Measurements from ENCODE around the gene RFX2. TPM values are rescaled to one million over a fixed set of nuclear protein-coding genes. Genes with fewer than 3 reads are reported as not detected.
A peak's percentile ranks its signal among the peaks of the same experiment; 100 is the strongest.

Gene RFX2
- total RNA-seq, 2 donors from 2014 or later, result 21.7 to 30.3 TPM

- Histone ChIP-seq H3K36me3 (no peaks in the 10 kb centered on the region), H3K4me1 (ENCODE audit: control insufficient read depth in 1 of 2, low read depth in 2 of 2) (peaks cover 0 to 3% of the 10 kb centered on the region in 2 donors), H3K27me3 (replicated peaks; ENCODE audit: insufficient read depth) (no peaks in the 10 kb centered on the region), H3K27ac (no peak overlapping the region), H3K9me3 (no peaks in the 10 kb centered on the region), H3K4me3 (peak overlapping the region; percentile 4)
- TF ChIP-seq CTCF (IDR thresholded peaks at IDR 0.05), result peak; percentile 94
- ATAC-seq (ENCODE audit: insufficient number of reproducible peaks, low FRiP score, low read depth) (no peak), DNase-seq (ENCODE audit: low spot score) (no peak)
Measured at GRCh38 chr19:6048793-6049405, 61.4 kb downstream of the RFX2 start.

- Histone ChIP-seq H3K27ac (no peak overlapping the region), H3K4me3 (peak overlapping the region; percentile 4), H3K4me1 (ENCODE audit: control insufficient read depth in 1 of 2, low read depth in 2 of 2) (peaks cover 0 to 3% of the 10 kb centered on the region in 2 donors), H3K9me3 (no peaks in the 10 kb centered on the region), H3K27me3 (replicated peaks; ENCODE audit: insufficient read depth) (no peaks in the 10 kb centered on the region), H3K36me3 (peaks cover 2% of the 10 kb centered on the region)
- DNase-seq (ENCODE audit: low spot score) (no peak), ATAC-seq (ENCODE audit: insufficient number of reproducible peaks, low FRiP score, low read depth) (no peak)
- TF ChIP-seq CTCF (IDR thresholded peaks at IDR 0.05), result no peak
Measured at GRCh38 chr19:6048348-6048747, 62.0 kb downstream of the RFX2 start.

GRCh38 chr19:6047741-6048251 is 62.5 kb downstream of the RFX2 start:
- H3K9me3 ChIP-seq, result no peaks in the 10 kb centered on the region
- DNase-seq (ENCODE audit: low spot score) (no peak), ATAC-seq (ENCODE audit: insufficient number of reproducible peaks, low FRiP score, low read depth) (no peak)
- H3K4me1 ChIP-seq (ENCODE audit: control insufficient read depth in 1 of 2, low read depth in 2 of 2), result peaks cover 0 to 3% of the 10 kb centered on the region in 2 donors
- H3K36me3 ChIP-seq, result peaks cover 5% of the 10 kb centered on the region
- peak; percentile 63 for TF ChIP-seq CTCF (IDR thresholded peaks at IDR 0.05)
- no peak overlapping the region for H3K4me3 ChIP-seq
- H3K27me3 ChIP-seq (replicated peaks; ENCODE audit: insufficient read depth), result no peaks in the 10 kb centered on the region
- no peak overlapping the region for H3K27ac ChIP-seq

- peaks cover 0 to 3% of the 10 kb centered on the region in 2 donors for H3K4me1 ChIP-seq (ENCODE audit: control insufficient read depth in 1 of 2, low read depth in 2 of 2)
- H3K27ac ChIP-seq, result no peak overlapping the region
- peaks cover 5% of the 10 kb centered on the region for H3K36me3 ChIP-seq
- H3K4me3 ChIP-seq, result no peak overlapping the region
- no peaks in the 10 kb centered on the region for H3K27me3 ChIP-seq (replicated peaks; ENCODE audit: insufficient read depth)
- no peaks in the 10 kb centered on the region for H3K9me3 ChIP-seq
- DNase-seq (ENCODE audit: low spot score), result no peak
- TF ChIP-seq CTCF (IDR thresholded peaks at IDR 0.05), result no peak
- no peak for ATAC-seq (ENCODE audit: insufficient number of reproducible peaks, low FRiP score, low read depth)
Measured at GRCh38 chr19:6047256-6047655, 63.0 kb downstream of the RFX2 start.

GRCh38 chr19:6045108-6045507 is 65.2 kb downstream of the RFX2 start:
- DNase-seq (ENCODE audit: low spot score), result no peak
- H3K4me3 ChIP-seq, result no peak overlapping the region
- no peaks in the 10 kb centered on the region for H3K27me3 ChIP-seq (replicated peaks; ENCODE audit: insufficient read depth)
- H3K36me3 ChIP-seq, result peaks cover 5% of the 10 kb centered on the region
- no peak for TF ChIP-seq CTCF (IDR thresholded peaks at IDR 0.05)
- ATAC-seq (ENCODE audit: insufficient number of reproducible peaks, low FRiP score, low read depth), result no peak
- H3K4me1 ChIP-seq (ENCODE audit: control insufficient read depth in 1 of 2, low read depth in 2 of 2), result peaks cover 0 to 3% of the 10 kb centered on the region in 2 donors
- H3K27ac ChIP-seq, result no peak overlapping the region
- H3K9me3 ChIP-seq, result no peaks in the 10 kb centered on the region

All from thoracic aorta (tissue), 2 donors.